HG03342 (cell line): ENCODE results near the gene NUP62.

Experiments
- ATAC-seq: cut with Tn5 transposase; IDR thresholded peaks from one replicate; pipeline ENCODE4 v1.9.1; 2021; ENCODE audit warnings: mild to moderate bottlenecking, moderate library complexity; ENCODE audit not compliant: unreplicated experiment

The NUP62 gene

GRCh38 chr19:49883094-49883493 is 46.2 kb downstream of the NUP62 start:
- no peak for ATAC-seq

- ATAC-seq = no peak
Observed at GRCh38 chr19:49882643-49883042, 46.7 kb downstream of the NUP62 start.

DNA sequence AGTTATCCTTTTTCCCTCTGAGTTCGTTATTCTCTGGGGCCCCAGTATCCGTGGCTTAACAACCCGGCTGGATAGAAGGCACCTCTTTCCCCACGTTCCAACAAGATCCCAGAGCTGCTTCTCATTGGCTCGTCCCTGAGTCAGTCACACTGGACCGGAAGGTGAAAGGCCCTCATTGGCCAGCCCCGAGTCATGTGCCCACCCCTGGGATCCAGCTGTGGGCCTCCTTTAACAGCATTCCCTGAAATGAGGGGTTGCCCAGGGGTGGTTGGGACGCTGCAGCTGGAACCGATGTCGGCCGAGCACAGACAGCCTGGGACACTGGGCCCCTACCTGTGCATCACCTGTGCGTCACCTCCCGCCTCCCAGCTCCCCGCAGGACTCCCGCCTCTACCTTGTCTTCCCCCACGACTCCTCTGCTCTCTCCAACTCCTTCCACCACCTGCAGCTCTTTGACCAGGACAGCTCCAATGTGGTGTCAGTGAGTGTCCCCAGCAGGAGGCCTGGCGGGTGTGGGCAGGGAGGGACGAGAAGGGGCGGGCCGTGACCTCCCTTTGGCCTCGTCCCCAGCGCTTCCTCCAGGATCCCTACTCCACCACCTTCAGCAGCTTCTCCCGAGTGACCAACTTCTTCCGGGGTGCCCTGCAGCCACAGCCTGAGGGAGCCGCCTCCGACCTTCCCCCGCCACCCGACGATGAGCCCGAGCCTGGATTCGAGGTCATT is 47.5 kb downstream of the NUP62 start:
- ATAC-seq = no peak

DNA sequence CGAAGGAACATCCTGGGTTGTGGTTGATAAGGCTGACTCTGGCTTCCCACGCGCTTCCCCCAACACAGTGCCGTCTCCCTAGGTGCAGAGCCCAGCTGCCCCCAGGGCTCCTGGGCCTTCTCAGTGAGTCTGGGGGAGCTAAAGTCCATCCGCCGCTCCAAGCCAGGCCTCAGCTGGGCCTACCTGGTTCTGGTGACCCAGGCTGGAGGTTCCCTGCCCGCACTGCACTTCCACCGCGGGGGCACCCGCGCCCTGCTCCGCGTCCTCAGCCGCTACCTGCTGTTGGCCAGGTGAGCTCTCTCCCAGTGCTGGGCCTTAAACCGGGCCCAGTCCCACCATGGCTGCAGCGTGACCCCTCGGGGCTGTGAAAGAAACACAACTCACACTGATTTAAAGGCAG is 48.1 kb downstream of the NUP62 start:
- no peak for ATAC-seq

- no peak for ATAC-seq
Observed at GRCh38 chr19:49880162-49880869, 49.0 kb downstream of the NUP62 start.

- no peak for ATAC-seq
Observed at GRCh38 chr19:49879243-49879963, 49.9 kb downstream of the NUP62 start.

DNA sequence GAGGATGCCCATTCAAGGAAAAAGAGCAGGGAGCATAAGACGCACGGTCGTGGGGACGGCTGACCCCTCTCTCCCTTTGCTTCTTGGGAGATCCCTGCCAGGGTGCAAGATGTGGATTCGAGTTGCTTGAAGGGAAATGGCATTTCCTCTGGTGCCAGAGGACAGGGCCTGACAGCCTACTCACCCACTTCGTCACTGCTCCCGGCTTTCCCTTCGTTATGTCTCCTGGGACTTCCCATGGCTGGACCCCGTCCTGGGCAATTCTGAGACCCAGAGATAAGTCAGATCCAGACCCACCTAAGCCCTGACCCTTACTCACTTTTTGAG is 50.6 kb downstream of the NUP62 start:
- ATAC-seq = no peak

DNA sequence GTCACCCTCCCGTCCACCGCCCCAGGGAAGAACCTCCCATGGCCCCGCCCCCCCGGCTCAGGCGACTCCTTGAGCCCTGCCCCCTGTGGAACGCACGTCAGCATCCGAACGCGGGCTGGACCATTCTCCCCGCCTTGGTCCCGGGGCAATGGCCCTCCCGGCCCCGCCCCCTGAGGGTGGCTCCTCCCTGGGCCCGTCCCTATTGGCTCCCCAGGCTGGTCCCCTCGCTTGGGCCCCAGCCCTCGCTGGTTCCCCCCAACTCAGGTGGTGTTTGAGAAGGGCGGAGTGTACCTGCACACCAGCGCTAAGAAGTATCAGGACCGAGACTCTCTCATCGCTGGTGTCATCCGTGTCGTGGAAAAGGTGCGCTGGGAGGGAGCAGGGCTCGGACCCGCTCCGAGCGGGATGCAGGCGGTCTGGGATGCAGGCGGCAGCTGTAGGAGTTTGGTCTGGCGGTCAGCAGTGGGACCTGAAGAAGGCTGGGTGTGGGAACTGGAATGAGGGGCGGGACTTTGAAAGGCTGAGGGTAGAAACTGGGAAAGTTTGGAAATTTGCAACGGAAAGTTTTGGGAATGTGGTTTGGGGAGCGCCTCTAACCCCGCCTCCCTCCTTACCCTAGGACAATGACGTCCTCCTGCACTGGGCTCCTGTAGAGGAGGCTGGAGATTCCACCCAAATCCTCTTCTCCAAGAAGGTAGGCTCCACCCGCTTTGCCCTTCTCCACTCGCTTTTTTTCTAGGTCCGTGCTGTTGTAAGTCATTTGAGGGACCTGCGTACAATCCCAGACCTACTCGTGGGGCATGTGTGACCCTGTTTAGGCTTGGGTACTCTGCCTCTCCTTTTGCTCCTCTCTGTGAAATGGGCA is 51.2 kb downstream of the NUP62 start:
- peak; percentile 43 for ATAC-seq

DNA sequence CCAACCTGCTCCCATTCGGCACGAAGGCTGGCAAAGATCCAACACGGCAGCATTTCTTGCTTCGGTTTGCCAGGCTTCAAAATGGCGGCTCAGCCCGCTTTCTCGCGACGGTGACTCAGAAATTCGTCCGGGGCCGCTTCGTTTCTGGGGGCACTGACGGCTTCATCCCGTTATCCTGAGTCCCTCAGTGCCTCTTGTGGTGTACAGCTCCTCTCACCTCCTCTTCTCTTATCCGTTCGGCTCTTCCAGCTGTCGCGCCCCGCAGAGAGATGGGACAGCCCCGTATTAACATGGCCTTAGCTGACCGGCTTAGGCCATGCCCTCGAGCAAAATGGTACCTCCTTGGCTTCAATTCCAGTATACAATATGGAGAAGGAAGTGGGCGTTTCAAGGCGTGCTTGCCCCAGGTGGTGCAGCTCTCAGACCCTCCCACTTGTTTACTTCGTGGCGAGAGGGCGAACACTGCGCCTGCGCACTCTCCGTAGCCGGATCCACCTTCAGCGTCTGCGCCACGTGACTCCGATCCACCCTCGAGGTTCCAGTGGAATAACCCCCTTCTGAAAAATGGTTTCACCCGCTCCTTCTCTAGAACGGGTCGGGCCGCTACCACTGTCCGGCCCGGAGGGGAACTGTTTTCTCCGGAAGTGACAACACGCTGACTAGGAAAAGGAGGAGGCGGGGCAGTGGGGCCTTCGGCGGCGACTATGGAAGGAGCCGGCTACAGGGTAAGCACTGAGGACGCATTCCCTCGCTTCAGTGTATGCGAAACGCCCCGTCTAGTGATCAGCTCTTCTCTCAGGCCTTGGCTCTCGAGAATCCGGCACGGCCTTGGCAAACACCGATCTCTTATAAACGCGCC is 52.1 kb downstream of the NUP62 start, which contains the start of the genes AKT1S1 and TBC1D17:
Gene AKT1S1, minus strand, starts transcription at position 336 of the 859 bp plus-strand sequence. CDS start 4,060 bp downstream, outside the sequence.
Gene TBC1D17, plus strand, starts transcription at position 683 of the 859 bp plus-strand sequence. Its CDS starts 22 bp downstream, at position 705.
- peak; percentile 56 for ATAC-seq

DNA sequence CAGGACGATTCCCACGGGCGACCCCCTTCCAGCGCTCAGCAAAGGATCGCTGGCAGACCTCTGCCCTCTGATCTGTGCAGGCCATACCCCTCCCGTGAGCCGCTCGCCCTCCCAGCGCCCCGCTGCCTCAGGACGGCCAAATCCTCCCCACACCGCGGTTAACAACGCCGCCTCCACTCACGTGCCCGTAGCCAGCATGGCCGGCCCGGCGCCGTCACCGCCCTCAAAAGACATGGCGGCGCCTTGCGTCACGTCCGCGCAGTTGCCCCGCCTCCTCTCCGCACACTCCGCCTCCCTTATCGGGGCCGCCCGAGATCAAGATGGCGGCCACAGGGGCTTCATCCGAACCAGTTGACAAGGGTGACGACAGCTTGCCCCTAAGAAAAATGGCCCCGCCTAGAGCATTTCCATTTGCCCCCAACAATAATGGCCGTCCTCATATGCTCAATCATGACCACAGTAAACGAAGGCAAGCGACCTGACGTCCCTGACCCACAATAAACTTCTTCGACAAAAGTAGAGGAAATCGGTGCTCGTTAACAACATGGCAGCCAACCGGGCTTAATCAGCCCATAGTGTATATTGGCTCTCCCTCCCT is 52.8 kb downstream of the NUP62 start:
- peak; percentile 36 for ATAC-seq

GRCh38 chr19:49875857-49876421 is 53.4 kb downstream of the NUP62 start:
- ATAC-seq = no peak

DNA sequence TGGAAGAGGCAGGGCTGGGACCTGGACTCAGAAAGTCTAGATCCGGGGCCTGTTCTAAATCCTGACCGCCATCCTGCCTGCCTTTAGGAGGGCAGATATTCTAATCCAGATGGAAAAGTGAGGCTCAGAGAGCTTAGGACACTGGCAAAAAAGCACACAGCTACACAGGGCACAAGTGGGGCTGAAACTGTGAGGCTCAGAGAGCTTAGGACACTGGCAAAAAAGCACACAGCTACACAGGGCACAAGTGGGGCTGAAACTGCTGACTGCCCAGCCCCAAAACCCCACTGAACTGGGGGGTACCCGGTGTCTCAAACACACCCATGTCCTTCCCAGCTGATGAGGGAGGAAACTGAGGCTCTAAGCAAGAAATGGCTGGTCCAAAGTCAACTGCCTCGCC is 54.1 kb downstream of the NUP62 start:
- no peak for ATAC-seq

- ATAC-seq = no peak
Observed at GRCh38 chr19:49874503-49875157, 54.7 kb downstream of the NUP62 start.

- no peak for ATAC-seq
Observed at GRCh38 chr19:49873834-49874233, 55.5 kb downstream of the NUP62 start.

- no peak for ATAC-seq
Observed at GRCh38 chr19:49873129-49873521, 56.2 kb downstream of the NUP62 start.

DNA sequence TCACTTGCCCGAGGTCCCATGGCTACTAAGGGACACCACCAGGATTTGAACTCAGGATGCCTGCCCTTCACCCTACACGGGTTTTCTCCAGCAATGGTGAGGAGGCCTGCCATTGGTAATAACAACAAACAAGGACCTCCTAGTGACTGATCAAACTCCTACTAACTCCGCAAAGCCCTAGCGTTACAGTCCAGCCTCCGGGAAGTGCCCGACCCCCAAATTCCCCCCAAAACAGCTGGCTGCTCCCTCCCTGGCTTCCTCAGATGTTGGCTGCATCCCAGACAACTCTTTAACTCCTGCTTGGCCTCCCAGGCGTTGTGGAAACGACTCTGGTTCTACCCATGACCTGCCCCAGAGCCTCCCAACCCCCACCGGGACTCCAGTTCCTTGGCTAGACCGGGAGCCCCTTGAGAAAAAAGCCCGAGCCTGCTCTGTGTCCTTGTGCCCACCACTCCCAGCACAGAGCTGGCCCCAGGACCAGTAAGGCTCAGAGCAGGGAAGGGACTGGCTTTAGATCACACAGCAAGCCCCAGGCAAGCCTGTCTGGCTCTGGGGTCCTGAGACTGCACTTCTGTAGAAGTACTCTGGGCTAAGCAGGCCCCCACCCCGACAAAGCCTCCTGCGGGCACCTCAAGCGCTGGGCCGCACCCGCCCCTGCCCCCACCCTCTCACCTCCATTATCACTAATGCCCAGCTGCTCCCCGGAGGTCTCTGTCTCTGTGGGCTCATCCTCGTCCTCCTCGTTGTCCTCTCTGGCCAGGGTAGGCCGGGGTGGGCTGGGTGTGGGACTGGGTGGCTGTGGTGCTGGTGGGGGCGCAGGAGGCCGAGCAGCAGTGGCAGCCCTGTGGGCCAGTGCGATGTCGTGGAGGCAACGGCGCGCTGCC is 56.8 kb downstream of the NUP62 start:
- no peak for ATAC-seq

DNA sequence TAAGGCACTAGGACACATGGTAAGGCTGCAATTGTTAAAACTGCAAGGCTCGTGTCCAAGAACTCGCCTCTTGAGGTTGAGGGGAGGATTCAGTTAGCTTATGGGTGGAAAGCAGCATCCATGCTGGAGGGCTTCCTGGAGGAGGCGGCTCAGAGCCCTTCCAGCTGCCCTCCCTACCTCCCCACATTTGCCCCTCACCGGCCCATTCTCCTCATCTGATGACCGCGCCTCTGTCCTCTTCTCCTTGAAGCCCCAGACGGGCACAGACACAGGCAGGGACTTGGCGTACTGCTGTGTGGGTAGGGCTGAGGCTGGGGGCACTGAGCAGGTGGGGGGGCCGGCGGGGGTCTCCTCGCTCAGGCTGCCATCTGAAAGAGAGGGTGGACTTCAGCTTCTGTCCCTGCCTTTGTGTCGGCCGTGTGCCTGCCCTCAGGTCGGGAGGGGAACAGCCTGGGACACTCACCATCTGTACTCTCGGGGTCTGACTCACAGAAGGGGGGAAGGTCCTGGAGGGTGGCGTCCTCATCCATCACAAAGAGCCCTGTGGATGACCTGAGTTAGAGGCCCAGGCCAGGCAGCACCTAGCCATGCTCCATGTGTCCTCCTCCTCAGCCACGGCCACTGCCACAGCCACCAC is 57.8 kb downstream of the NUP62 start:
- ATAC-seq = no peak
